UCSD-AML1 (cell line): Measurements from ENCODE around the gene PDLIM3.
A peak's percentile ranks its signal among the peaks of the same experiment; 100 is the strongest.

ENCODE experiments used
- DNase-seq: peaks from one replicate; lab custom pipeline; 2025; ENCODE audit not compliant: unreplicated experiment; lab: John Stamatoyannopoulos, UW

The PDLIM3 gene

DNA sequence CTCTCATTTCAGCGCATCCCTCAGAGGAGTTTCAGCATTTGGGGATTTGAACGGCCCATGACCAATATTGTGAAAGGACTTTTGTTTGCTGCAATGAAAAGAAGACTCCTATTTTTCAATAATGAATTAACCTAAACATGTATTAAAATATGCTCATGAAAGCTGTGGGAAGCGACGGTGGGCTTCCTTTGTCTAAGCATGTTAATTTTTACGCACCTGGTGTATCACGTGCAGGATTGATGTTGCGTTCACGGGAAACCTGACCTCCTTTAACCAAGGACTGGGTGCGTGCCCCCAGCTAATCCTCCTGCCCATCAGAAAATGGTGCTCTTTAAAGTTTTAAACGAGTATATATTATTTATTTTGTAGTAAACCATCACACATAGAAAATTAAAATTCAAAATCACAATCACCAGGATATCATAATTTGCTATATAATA lies 63.2 kb downstream of the PDLIM3 start:
- no peak for DNase-seq

DNA sequence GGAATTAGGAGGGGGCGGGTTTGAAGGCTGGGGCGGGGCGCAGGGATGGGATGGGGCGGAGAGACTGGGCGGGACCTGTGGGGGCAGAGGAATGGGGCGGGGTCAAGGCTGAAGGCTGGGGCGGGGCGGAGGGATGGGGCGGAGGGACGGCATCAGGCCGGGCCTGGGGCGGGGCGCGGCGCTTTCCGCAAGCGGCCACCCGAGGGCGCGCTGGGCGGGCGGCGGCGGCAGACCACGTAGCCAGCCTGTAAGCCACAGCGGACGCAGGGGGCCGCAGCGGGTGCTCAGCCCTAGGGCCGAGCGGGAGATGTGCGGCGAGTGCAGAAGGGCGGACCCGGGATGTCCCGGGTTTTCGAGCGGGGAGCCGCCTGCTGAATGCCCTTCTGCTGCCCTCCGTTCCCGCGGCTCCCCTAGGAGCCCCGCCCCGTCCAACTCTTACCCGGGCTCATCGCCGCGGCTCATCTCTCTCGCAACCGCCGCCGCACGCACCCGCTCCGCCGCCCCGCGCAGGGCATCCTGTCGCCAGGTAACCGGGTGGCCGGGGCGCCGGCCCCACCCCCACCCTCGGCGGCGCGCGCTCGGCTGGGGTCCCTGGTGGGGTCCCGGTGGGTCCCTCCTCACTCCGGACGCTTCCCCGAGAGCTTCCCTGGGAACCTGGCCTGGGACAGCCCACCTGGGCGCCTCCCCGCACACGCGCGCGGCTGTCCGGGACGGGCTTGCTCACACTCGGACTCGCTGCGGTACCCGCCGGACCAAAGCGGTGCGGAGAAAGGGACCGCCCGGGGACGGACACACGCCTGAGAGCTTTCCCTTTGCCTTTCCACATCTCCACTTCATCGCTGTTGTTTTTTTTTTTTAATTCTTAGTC lies 63.8 kb downstream of the PDLIM3 start, which contains the start of gene CCDC110:
Gene CCDC110 (minus strand): TSS at position 499 of the 868 bp plus-strand sequence. CDS start 50 bp downstream, at position 449.
- peak; percentile 48 for DNase-seq

DNA sequence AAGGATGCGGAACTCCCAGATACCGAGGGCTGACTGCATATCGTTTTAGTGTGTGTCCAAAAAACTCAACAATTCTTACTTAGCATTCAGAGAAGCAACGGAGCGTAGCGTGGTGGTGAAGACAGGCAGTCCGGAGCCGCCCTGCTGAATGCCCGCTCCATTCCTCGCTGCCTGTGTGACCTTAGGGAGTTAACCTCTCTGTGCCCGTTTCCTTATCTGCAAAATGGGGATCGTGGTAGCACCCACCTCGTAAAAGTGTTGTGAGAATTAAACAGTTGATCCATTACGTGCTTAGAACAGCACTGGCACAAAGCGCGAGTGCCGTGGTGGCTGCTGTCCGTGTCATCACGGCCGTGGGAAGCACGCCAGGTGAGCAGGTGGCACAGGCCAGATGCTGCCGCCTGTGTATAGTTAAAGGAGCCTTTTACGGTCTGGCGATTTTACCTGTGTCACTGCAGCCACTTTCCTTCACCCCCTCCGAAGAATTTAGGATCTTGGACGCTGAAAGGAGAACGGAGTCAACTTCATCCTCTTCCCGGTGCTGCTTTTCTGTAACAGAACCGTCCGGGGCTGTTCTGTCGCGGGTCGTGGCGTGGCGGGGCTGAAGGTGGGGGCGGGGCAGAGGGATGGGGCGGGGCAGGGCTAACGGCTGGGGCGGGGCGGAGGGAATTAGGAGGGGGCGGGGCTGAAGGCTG lies 64.7 kb downstream of the PDLIM3 start:
- no peak for DNase-seq

DNA sequence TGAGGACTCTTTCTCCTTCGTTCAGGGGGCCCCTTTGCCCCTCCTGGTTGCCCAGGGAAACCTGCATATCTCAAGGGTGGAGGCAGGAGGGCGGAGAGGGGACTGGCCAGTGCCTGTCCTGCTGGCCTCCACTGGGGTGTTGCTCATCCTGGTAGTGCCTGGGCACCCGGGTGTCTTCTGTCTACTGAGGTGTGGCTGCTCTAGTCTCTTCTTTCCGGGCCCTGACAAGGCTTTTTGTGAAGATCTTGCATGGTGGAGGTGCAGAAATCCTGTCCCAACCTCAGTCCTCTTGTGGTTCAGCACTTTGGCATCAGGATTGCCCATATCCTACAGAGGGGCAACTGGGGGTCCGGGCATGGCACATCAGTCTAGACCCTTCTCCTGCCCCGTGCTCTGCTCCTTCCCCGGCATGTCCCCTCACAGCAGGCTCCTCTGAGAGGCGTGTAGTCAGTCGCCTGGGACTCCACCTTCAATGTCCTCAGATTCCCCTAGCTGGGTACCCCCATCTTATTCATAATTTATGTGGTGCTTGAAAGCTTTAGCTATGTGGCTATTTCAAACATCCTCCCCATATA lies 65.6 kb downstream of the PDLIM3 start:
- DNase-seq, result no peak

DNA sequence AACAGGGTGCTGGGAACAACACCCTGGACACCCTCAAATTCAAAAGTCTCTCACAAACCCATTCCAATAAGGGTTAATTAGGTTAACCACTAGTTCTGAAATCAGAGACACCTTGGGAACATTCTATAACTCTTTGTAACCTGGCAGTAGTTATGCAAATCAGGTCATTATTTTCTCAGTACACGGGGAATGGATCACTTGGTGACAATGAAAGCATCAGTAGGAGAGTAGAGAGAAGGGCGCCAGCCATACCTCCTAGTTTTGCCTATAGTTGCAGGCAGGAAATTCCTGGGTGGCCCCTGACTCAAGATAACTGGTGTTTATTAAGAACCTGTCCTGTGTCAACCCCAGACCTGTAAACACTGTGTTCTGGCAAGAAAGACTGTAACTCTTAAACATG lies 66.3 kb downstream of the PDLIM3 start:
- no peak for DNase-seq

DNA sequence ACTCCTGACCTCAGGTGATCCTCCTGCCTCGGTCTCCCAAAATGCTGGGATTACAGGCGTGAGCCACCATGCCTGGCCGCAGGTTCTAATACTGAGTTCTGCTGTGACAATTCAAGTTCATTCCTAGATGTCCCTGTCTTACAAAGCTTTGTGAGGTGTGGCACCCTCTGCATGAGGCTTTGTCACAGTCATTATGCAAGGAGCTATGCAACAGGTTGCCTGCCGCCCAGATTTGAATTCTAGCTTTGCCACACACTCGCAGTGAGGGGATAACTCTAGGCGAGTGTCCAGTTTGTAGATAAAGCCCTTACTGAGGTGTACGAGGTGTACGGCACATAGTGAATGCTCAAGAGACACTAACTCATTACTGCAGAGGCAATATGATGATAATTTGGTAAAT lies 67.3 kb downstream of the PDLIM3 start:
- DNase-seq, result no peak

DNA sequence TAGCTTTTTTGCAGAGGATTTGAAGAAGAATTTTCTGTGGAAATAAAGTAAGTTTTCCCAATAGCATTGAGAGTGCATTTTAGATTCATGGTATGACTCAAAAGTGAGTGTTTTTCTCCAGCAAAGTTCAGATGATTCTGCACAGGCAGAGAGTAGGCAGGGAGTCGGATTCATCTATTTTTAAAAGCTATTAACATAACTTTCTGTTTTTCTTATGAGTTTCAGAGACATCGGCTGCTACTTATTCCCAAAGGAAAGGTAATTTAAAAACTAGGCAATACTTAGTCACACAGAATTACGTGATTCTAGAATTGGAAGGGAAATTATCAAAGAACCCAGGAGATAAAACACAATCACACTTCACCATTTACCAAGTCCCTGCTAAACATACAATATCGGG lies 68.2 kb downstream of the PDLIM3 start:
- DNase-seq, result no peak

DNA sequence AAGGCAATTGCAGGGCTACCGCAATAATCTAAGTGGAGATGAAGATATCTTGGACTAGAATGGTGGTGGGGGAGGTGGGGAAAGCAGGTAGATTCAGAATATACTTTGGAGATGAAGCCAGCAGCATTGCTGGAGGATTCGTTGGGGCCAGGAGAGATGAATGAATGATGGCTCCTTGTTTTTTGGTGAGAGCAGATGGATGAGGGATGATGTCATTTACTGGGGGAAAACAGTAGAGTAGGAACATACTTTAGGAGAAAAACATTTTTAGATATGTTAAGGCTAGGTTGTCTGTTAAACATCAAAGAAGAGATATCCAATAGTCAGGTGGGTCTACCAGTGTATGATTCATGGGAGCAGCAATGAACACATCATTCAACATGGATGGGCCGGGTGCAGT lies 69.6 kb downstream of the PDLIM3 start:
- no peak for DNase-seq

DNA sequence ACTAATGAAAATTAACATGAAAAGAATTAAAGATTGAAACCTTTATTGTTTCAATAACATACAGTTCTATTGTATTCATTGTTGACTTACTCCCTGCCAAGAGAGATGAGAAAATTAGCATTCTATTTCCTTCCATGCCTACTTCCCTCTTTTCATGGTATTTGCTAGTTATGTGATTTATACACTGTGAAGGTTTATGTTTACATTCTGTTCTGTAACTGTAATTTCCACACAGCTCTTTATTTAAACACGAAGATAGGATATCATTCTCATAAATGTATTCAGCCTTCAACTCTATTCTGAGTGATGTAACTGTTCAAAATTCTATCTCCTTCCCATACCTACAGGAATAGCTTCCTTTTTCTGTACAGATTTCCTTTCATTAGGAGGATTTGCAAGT lies 70.4 kb downstream of the PDLIM3 start:
- no peak for DNase-seq

DNA sequence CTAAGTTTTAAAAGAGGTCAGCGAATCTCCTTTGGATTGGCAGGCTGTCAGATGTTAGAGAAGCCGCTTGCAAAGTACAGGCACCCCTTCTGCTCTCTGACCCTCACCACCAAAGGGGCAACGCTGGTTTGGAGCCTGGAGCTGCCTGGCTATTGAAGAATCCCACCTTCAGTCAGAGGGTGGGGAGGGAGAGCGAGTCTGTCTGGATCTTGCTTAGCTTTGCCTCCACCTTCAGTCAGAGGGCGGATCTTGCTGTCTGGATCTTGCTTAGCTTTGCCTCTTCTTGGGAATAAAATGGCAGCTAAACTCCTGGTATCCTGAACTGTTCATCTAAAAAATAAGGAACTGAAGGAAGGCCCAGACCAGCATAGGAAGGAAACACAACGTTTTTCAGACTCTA lies 71.1 kb downstream of the PDLIM3 start:
- DNase-seq, result no peak

DNA sequence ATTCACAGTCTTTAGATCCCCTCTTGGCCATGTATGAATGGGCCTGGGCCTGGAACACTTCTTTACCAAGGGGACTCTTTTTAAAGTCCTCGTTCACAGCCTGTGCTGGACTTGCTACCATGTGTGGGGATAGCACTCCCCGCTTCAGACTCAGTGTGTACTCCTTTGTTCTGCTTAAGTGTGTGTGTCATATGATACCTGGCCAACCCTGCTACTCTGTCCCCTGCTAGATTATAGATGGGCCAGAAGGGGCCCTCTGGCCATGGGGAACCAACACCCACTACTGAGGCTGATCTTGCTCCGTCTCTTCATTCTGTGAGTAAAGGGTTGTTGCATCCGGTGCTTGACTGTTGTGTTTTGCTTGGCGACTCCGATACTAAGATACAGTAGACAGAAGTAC lies 71.8 kb downstream of the PDLIM3 start:
- no peak for DNase-seq

DNA sequence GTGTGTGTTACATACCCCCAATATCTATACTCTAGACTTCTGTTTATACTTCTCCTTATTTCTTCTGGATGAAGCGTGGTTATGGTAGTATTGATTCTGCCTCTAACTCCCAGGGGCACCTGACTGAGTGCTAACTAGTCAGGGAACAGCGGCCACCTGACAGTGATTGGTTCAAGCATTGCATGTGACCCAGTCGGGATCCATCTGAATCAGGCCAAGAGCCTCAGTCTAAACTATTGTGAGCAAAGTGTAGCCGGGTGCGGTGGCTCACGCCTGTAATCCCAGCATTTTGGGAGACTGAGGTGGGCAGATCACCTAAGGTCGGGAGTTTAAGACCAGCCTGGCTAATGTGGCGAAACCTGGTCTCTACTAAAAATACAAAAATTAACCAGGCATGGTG lies 73.7 kb downstream of the PDLIM3 start:
- no peak for DNase-seq

DNA sequence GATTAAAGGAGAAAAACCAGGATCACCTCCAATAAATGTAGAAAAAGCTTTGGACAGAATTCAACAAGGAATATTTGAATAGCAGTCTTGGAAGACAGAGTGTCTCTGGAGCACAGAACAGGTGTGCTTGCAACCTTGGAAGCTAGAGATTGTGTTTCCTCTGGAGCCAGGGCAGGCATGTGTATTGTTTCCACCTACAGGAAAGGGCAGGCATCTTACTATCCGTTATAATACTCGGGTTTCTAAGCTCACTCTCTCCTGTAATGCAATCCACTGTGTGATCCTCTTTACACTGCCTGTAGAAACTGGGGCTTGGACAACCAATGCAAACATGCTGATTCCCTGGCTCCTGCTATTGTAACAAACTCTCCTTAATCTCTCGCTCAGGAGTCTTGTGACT lies 78.2 kb downstream of the PDLIM3 start:
- DNase-seq, result no peak

DNA sequence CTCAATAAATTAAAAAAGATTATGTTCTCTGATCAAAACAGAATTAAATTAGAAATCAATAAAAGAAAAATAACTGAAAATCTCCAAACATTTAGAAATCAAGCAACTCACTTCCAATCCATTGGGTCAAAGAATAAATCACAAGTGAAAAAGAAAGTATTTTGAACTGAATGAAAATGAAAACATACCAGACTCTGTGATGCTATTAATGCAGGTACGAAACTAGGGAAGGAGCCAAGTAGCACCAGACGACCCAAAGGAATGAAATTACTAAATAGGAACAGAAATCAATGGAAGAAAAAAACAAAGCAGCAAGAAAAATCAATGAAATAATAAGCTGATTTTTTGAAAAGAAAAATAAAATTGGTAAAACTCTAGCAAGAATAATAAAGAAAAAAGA lies 79.2 kb downstream of the PDLIM3 start:
- DNase-seq, result no peak
